ENCODE data around the gene MRPL38. TPM values are rescaled to one million over a fixed set of nuclear protein-coding genes. Genes with fewer than 3 reads are reported as not detected.

Gene MRPL38
- total RNA-seq, 1 donor from 2014 or later, result 65.6 TPM

DNA sequence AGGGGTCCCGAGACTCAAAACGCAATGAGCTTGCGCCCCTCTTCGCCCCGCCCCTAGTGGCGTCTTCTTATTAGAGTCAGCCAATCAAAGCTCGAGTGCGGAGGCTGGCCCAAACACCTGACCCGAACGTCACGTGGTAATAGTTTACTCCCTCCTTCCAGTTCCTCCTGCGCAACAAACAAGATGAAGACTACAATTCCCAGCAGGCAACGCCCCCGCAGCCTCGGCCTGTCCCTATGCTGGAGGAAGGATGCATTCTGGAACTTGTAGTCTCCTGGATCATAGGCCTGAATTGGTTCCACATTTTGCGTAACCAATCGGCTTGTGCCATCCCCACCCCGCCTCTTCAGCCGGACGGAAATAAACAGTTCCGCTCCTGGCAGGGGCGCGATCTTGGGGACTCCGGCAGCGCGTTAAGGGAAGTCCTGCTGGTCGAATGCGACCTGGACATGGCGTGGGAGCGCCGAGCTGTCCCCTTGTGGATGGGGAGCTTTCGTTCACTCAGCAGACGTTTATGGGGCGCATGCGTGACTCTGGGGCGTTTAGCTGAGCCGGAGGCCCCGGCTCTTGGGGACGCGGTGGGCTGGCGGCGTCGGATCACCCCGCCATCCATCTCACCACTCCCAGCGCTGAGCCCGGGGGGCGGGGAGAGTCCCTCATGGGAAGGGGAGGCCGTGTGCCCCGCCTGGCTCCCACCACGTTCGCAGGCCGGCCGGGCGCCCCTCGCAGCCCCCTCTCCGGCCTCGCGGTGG is 49.2 kb downstream of the MRPL38 start, which contains the start of gene WBP2:
Gene WBP2 (minus strand): TSS at position 26 of the 752 bp plus-strand sequence. CDS start 38 bp downstream, outside the sequence.
- Histone ChIP-seq H3K27ac (ENCODE audit: low read depth, low read length) (peak within 1 kb of the TSS; percentile 87), H3K27me3 (ENCODE audit: insufficient read depth, low read length) (no peaks in the 10 kb centered on the region), H2AFZ (ENCODE audit: low read depth, low read length) (peak within 1 kb of the TSS; percentile 92), H3K36me3 (ENCODE audit: insufficient read depth, low read length) (peaks cover 3% of the 10 kb centered on the region), H3K4me3 (ENCODE audit: insufficient read depth, low read depth, low read length) (peak within 1 kb of the TSS; percentile 89), H3K9ac (ENCODE audit: low read length) (peak within 1 kb of the TSS; percentile 90), H3K9me3 (ENCODE audit: insufficient read depth, low read depth, low read length) (no peaks in the 10 kb centered on the region), H3K4me2 (ENCODE audit: low read length) (peak within 1 kb of the TSS; percentile 94), H3K79me2 (ENCODE audit: insufficient read depth, low read length) (peaks cover 7% of the 10 kb centered on the region), H3K4me1 (ENCODE audit: insufficient read depth, low read length) (peaks cover 30% of the 10 kb centered on the region), H4K20me1 (ENCODE audit: insufficient read depth, low read length) (no peaks in the 10 kb centered on the region)
- Mint-ChIP-seq H3K27ac (ENCODE audit: unreplicated experiment) (peak within 1 kb of the TSS; percentile 8), H3K4me1 (ENCODE audit: low read depth, unreplicated experiment) (peaks cover 8% of the 10 kb centered on the region), H3K4me3 (ENCODE audit: unreplicated experiment) (peak within 1 kb of the TSS; percentile 89), H3K9me3 (ENCODE audit: unreplicated experiment) (no peaks in the 10 kb centered on the region), H3K27me3 (ENCODE audit: low read depth, unreplicated experiment) (no peaks in the 10 kb centered on the region), H3K36me3 (ENCODE audit: low read depth, unreplicated experiment) (peaks cover 7% of the 10 kb centered on the region)
- DNase-seq (ENCODE audit: low read depth) (peak; percentile 100), FAIRE-seq (peak; percentile 83)
- TF ChIP-seq EZH2 (IDR thresholded peaks at IDR 0.05; ENCODE audit: insufficient read depth, low read length), result no peak
- TF ChIP-seq, protein P1, sequence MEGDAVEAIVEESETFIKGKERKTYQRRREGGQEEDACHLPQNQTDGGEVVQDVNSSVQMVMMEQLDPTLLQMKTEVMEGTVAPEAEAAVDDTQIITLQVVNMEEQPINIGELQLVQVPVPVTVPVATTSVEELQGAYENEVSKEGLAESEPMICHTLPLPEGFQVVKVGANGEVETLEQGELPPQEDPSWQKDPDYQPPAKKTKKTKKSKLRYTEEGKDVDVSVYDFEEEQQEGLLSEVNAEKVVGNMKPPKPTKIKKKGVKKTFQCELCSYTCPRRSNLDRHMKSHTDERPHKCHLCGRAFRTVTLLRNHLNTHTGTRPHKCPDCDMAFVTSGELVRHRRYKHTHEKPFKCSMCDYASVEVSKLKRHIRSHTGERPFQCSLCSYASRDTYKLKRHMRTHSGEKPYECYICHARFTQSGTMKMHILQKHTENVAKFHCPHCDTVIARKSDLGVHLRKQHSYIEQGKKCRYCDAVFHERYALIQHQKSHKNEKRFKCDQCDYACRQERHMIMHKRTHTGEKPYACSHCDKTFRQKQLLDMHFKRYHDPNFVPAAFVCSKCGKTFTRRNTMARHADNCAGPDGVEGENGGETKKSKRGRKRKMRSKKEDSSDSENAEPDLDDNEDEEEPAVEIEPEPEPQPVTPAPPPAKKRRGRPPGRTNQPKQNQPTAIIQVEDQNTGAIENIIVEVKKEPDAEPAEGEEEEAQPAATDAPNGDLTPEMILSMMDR (IDR thresholded peaks at IDR 0.05; ENCODE audit: insufficient read depth, low read depth, low read length), result peak; percentile 21

DNA sequence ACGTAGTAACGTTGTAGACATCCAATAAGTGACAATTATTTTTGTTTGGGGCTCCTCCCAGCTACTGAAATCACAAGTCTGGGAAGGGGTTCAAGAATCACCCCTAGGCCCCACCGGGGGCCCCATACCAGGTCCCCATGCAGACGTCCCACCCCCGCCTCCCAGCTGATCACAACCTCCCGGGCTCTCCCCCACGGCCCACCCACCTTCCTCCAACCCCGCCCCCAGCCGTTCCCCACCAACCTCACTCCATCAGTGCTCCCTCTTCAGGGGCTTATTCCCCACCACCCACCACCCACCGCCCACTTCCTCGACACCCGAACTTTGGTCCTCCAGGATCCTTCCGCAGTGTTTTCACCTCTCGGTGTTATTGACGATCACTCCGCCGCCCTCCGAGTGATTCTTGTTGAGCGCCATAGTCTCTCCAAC is 49.8 kb downstream of the MRPL38 start:
- H3K4me2 ChIP-seq (ENCODE audit: low read length), result peak overlapping the region; percentile 94
- H2AFZ ChIP-seq (ENCODE audit: low read depth, low read length), result no peak overlapping the region
- H3K4me3 ChIP-seq (ENCODE audit: insufficient read depth, low read depth, low read length), result peak overlapping the region; percentile 89
- Mint-ChIP-seq H3K27ac (ENCODE audit: unreplicated experiment) (no peak overlapping the region), H3K4me3 (ENCODE audit: unreplicated experiment) (no peak overlapping the region), H3K4me1 (ENCODE audit: low read depth, unreplicated experiment) (peaks cover 8% of the 10 kb centered on the region), H3K9me3 (ENCODE audit: unreplicated experiment) (no peaks in the 10 kb centered on the region), H3K27me3 (ENCODE audit: low read depth, unreplicated experiment) (no peaks in the 10 kb centered on the region), H3K36me3 (ENCODE audit: low read depth, unreplicated experiment) (peaks cover 8% of the 10 kb centered on the region)
- H3K27me3 ChIP-seq (ENCODE audit: insufficient read depth, low read length), result no peaks in the 10 kb centered on the region
- peak overlapping the region; percentile 82 for H3K9ac ChIP-seq (ENCODE audit: low read length)
- FAIRE-seq (no peak), DNase-seq (ENCODE audit: low read depth) (no peak)
- H3K36me3 ChIP-seq (ENCODE audit: insufficient read depth, low read length), result peaks cover 3% of the 10 kb centered on the region
- no peaks in the 10 kb centered on the region for H4K20me1 ChIP-seq (ENCODE audit: insufficient read depth, low read length)
- H3K4me1 ChIP-seq (ENCODE audit: insufficient read depth, low read length), result peaks cover 30% of the 10 kb centered on the region
- H3K79me2 ChIP-seq (ENCODE audit: insufficient read depth, low read length), result peaks cover 7% of the 10 kb centered on the region
- peak overlapping the region; percentile 86 for H3K27ac ChIP-seq (ENCODE audit: low read depth, low read length)
- TF ChIP-seq, protein P1 (IDR thresholded peaks at IDR 0.05; ENCODE audit: insufficient read depth, low read depth, low read length), result no peak
- no peak for TF ChIP-seq EZH2 (IDR thresholded peaks at IDR 0.05; ENCODE audit: insufficient read depth, low read length)
- no peaks in the 10 kb centered on the region for H3K9me3 ChIP-seq (ENCODE audit: insufficient read depth, low read depth, low read length)

Data from astrocyte (in vitro differentiated cells and primary cell).